Glutamatergic neuron (in vitro differentiated cells): ENCODE data around the gene EMC8. TPM values are rescaled to one million over a fixed set of nuclear protein-coding genes. Genes with fewer than 3 reads are reported as not detected.

Experiments used
- DNase-seq: peaks from one replicate; pipeline ENCODE4 v3.0.0; 2022
- H3K27ac Mint-ChIP-seq: one replicate; pipeline ENCODE4 v1.8.0; 2020; ENCODE audit warnings: mild to moderate bottlenecking, mixed read lengths, inconsistent platforms; ENCODE audit not compliant: unreplicated experiment
- H3K27me3 Mint-ChIP-seq: one replicate; pipeline ENCODE4 v1.8.0; 2020; ENCODE audit warnings: mild to moderate bottlenecking, moderate library complexity, mixed read lengths, inconsistent platforms; ENCODE audit not compliant: unreplicated experiment
- H3K36me3 Mint-ChIP-seq: one replicate; pipeline ENCODE4 v1.8.0; 2020; ENCODE audit warnings: mild to moderate bottlenecking, mixed read lengths, inconsistent platforms; ENCODE audit not compliant: unreplicated experiment
- H3K4me1 Mint-ChIP-seq: one replicate; pipeline ENCODE4 v1.8.0; 2020; ENCODE audit warnings: mild to moderate bottlenecking, low read depth, mixed read lengths, inconsistent platforms; ENCODE audit not compliant: unreplicated experiment
- H3K4me3 Mint-ChIP-seq: one replicate; pipeline ENCODE4 v1.8.0; 2020; ENCODE audit warnings: mild to moderate bottlenecking, mixed read lengths, inconsistent platforms; ENCODE audit not compliant: unreplicated experiment
- H3K9me3 Mint-ChIP-seq: one replicate; pipeline ENCODE4 v1.8.0; 2020; ENCODE audit warnings: mild to moderate bottlenecking, moderate library complexity, mixed read lengths, inconsistent platforms; ENCODE audit not compliant: unreplicated experiment
- total RNA-seq: library from RNA; stranded (reverse); fragmentation: NEBNext Ultra II Directional; extraction: Animal tissue kit (Norgen Biotek cat#: 25700); gene quantifications from one replicate; pipeline ENCODE4 v1.2.1, GENCODE V29; 2021; ENCODE audit not compliant: unreplicated experiment
- TF ChIP-seq, protein P1 (sequence below): fragments of 200-600 bp; sonication (generic); IDR thresholded peaks from one replicate; pipeline ENCODE4 v1.5.0; 2021; ENCODE audit not compliant: partially characterized antibody, unreplicated experiment

The EMC8 gene
- total RNA-seq, 1 donor from 2014 or later, result 34.2 TPM

DNA sequence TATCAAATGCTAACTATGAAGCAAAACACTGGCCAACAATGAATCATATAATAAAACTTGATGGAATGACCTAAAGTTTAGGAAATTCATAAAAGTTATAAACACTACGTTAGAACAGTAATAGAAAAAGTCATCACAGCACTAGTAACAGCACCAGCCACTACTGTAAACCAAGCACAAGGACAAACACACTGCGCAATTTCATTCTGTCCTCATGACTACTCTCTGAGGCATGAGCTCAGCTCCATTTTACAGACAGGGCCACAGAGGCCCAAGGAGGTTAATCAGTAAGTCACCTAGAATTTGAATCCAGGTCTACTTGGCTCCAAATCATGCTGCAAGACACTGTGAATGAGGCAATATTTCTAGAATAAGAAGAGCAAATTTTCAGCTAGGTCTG is 13.4 kb downstream of the EMC8 start:
- TF ChIP-seq, protein P1, sequence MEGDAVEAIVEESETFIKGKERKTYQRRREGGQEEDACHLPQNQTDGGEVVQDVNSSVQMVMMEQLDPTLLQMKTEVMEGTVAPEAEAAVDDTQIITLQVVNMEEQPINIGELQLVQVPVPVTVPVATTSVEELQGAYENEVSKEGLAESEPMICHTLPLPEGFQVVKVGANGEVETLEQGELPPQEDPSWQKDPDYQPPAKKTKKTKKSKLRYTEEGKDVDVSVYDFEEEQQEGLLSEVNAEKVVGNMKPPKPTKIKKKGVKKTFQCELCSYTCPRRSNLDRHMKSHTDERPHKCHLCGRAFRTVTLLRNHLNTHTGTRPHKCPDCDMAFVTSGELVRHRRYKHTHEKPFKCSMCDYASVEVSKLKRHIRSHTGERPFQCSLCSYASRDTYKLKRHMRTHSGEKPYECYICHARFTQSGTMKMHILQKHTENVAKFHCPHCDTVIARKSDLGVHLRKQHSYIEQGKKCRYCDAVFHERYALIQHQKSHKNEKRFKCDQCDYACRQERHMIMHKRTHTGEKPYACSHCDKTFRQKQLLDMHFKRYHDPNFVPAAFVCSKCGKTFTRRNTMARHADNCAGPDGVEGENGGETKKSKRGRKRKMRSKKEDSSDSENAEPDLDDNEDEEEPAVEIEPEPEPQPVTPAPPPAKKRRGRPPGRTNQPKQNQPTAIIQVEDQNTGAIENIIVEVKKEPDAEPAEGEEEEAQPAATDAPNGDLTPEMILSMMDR, result no peak
- Mint-ChIP-seq H3K9me3 (no peaks in the 10 kb centered on the region), H3K4me3 (no peak overlapping the region), H3K27ac (no peak overlapping the region), H3K4me1 (no peaks in the 10 kb centered on the region), H3K27me3 (peaks cover 6% of the 10 kb centered on the region), H3K36me3 (no peaks in the 10 kb centered on the region)
- no peak for DNase-seq

DNA sequence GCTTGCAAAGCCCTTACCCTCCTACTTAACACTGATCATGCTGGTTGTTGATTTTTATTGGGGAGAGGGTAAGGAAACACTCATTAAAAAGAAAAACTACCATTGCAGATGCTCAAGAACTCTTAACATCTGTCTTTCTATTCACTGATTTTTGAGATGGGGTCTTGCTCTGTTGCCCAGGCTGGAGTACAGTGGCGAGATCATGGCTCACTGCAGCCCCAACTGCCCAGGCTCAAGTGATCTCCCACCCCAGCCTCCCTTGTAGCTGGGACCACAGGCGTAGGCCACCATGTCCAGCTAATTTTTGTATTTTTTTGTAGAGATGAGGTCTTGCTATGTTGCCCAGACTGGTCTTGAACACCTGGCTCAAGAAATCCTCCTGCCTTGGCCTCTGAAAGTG is 14.5 kb downstream of the EMC8 start:
- Mint-ChIP-seq H3K27me3 (peaks cover 6% of the 10 kb centered on the region), H3K36me3 (no peaks in the 10 kb centered on the region), H3K9me3 (no peaks in the 10 kb centered on the region), H3K4me1 (no peaks in the 10 kb centered on the region), H3K4me3 (no peak overlapping the region), H3K27ac (no peak overlapping the region)
- DNase-seq, result no peak
- TF ChIP-seq, protein P1, result no peak

DNA sequence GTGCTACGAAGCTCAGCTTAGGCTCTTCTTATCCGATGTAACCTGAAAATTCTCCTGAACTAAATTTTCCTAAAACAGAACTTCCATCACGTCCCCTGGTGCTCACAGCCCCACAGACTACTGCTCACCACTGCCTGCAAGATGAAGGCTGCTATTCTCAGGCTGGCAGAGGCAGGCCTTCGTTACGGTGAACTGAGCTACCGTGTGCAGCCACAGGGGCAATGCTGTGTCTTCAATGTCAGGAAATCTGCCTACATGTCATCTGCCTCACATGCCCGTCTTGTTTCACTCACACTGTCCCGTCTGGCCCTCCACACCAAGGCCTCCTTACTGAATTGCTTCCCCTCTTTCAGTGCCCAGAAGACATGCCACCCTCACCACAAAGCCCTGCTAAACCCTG is 15.9 kb downstream of the EMC8 start:
- no peaks in the 10 kb centered on the region for H3K9me3 Mint-ChIP-seq
- no peak overlapping the region for H3K4me3 Mint-ChIP-seq
- H3K36me3 Mint-ChIP-seq, result no peaks in the 10 kb centered on the region
- H3K27me3 Mint-ChIP-seq, result peaks cover 6% of the 10 kb centered on the region
- no peak overlapping the region for H3K27ac Mint-ChIP-seq
- TF ChIP-seq, protein P1, result no peak
- no peaks in the 10 kb centered on the region for H3K4me1 Mint-ChIP-seq
- DNase-seq, result no peak

DNA sequence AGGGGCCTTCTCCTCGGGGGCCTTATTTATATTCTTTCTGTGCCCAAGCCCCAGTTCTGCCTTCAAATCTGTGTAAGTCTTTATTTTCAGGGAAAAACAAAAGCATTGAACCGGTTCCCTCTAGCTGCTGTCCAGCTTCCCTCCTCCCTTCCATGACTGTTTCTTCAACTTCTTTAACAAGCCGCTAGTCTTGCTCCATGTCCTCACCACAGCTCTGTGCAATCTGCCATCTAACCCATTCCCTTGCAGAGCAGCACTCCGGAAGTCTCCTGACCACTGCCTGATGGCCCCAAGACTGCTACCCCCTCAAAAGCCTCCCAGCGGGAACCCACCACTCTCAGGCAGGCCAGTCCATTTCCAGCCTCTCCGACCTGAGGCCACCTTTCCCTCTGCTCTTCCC is 16.9 kb downstream of the EMC8 start:
- H3K4me1 Mint-ChIP-seq, result no peaks in the 10 kb centered on the region
- no peak for DNase-seq
- H3K9me3 Mint-ChIP-seq, result no peaks in the 10 kb centered on the region
- peaks cover 6% of the 10 kb centered on the region for H3K27me3 Mint-ChIP-seq
- H3K4me3 Mint-ChIP-seq, result no peak overlapping the region
- TF ChIP-seq, protein P1, result no peak
- H3K36me3 Mint-ChIP-seq, result no peaks in the 10 kb centered on the region
- H3K27ac Mint-ChIP-seq, result peak overlapping the region; percentile 7

DNA sequence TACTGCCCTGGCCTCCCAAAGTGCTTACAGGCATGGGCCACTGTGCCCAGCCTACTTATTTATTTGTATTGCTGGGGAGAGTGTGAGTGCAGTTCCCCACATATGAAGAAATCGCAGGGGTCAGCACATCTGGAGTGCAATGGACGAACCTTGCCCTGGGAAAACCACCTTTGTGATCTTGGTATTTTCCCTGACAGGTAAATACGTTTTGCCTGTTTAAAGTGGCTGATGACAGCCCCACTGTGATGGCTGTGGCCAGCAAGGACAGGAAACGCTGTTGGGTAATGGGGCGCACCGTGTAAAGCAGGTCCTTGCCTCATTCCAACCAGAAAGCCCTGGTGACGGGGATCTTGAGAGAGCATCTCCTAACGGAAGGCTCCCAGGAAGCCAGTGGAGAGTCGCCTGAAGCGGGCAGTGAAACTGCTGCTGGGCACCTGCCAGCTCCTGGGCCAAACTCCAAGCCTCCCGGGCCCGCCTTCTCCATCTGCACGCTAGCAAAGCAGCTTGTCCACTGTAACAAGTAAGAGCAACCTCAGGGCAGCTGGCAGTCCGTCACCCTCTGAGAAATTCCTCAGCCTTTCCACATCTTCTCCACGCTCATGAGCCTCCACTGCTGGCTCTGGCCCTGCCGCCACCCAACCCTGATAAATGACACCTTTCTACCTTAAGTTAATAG is 17.5 kb downstream of the EMC8 start:
- no peak for DNase-seq
- Mint-ChIP-seq H3K27ac (no peak overlapping the region), H3K27me3 (peaks cover 6% of the 10 kb centered on the region), H3K9me3 (no peaks in the 10 kb centered on the region), H3K4me1 (no peaks in the 10 kb centered on the region), H3K4me3 (no peak overlapping the region), H3K36me3 (no peaks in the 10 kb centered on the region)
- TF ChIP-seq, protein P1, result no peak
